A172 (cell line): Measurements from ENCODE around the gene AIDA. TPM values are rescaled to one million over a fixed set of nuclear protein-coding genes. Genes with fewer than 3 reads are reported as not detected.
A peak's percentile ranks its signal among the peaks of the same experiment; 100 is the strongest.
"Not testable (repeated sequence)": the region's sequence is repeated elsewhere in the genome, so short reads cannot be mapped to it uniquely, and the experiment has no call there.

Experiments
- DNase-seq: peaks from one replicate; pipeline ENCODE4 v3.0.0-alpha.2; 2015; ENCODE audit warnings: low spot score
- total RNA-seq: library from RNA; depleted of rRNA; stranded (reverse); fragments of >200 nt; shearing (Covaris generic); gene quantifications from 2 replicates; pipeline ENCODE4 v1.2.3, GENCODE V29; 2014; rRNA removed

Gene AIDA
- 50.1 and 62.1 TPM in 2 replicates for total RNA-seq

DNA sequence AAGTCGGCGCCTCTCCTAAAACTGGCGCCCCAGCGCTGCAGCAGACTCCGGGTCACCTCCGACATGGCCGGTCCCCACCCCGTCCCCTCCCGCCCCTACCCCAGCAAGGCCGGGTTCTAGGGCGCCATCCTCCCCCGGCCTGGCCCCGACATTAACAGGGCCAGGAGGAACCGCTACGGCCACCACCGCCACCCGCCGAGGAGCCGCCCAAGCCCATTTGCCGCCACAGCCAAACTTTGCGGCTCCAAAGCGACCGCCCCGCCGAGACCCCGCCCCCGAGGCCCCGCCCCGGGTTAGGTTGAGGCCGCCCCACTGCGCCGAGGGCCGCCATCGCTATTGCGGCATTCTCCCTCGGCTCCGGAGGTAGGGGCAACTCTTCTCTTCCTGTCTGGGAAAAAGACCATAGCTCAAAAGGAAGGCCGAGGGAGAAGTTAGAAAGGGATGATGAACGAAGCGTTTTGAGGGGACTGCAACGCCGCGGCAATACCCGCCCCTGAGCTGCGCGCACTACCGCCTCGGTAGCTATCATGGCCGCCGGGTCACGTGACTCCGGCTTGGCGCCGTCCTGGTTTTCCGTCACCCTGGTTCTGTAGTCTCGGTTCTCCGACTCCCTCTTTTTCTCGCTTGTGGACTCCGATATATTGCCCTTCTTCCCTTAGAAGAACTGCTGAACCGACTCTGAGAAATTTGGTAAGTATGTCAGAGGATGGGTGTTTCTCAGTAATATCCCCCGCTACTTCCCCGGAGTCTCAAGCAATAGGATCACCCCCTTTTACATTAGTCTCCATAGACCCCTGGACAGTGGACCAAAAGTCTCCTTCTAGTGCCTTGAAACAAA is at the start of gene AIDA, which contains the start of gene BROX:
AIDA (minus strand) TSS at position 239 of the 838 bp plus-strand sequence; CDS start at position 65, 174 bp downstream.
BROX (plus strand) TSS at position 312 of the 838 bp plus-strand sequence. CDS start 3,136 bp downstream, outside the sequence.
- peak; percentile 81 for DNase-seq

DNA sequence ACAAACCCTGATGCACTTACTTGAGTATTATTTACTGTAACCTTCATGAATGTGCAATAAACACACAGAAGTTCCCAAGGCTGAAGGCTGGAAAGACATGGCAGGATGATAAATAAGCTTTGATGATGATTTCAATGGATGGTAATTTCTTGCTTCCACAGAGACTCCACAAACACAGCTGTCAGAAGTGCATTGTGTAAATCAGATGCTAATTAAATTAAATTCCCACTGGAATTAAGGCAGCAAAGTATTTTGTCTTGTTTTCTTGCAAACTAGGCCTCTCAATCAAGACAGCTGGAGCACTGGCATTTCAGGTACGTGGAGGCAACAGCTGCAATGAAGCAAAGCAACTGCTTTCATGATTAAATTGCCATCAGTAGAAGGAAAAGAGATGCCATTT is 48.8 kb upstream of the AIDA start:
- no peak for DNase-seq

DNA sequence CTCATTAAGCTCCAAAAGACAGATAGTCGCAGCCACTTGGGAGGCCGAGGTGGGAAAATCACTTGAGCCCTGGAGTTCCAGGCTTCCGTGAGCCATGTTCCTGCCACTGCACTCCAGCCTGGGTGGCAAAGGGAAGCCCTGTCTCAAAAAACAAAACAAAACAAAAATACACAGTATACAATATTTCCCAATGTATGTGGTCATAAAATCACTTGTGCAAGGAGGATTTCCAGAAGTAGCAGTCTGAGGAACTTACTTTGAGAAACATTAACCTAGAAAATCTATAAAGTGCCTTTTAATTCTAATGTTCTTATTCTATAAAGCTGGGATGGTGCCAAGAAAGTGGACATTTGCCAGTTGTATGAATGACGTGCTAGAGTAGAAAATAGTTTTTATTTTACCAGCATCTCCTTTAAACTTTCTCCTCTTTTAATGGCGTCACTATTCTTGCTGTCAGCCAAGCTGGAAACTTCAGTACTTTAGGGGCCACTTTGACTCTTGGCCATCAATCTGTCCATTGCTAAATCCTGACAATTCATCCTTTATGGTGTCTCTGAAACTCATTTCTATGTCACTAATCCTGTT is 47.3 kb upstream of the AIDA start:
- DNase-seq, result no peak

DNA sequence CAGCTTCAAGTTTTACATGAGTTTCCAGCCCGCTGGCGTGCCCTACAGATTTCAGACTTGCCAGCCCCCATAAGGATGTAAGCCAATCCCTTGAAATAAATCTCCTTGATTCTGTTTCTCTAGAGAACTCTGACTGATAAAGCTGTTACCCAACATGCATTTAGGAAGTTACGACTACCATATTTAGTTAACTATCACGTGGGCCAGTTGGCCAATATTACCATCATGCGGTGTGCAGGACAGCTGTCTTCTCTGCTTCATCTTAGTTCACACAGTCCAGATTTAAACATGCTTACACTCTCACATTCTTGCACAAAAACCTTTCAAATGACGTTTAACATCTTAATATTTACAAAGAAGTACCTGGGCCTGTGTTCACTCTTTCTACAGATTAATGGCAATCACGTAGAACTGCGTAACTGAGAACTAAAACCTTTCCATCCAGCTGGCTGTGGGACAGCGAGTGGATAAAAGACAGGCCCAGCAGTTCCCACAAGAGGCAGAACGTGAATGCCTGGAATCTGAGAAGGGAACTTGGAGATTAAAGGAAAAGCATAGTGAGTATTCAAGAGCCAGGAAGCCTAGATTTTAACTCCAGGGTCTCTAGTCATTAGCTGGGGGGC is 45.5 kb upstream of the AIDA start:
- DNase-seq, result no peak

- DNase-seq, result peak; percentile 91
Measured at GRCh38 chr1:222754366-222755139, 42.3 kb upstream of the AIDA start.

GRCh38 chr1:222751255-222751654 is 39.0 kb upstream of the AIDA start:
- DNase-seq, result no peak

DNA sequence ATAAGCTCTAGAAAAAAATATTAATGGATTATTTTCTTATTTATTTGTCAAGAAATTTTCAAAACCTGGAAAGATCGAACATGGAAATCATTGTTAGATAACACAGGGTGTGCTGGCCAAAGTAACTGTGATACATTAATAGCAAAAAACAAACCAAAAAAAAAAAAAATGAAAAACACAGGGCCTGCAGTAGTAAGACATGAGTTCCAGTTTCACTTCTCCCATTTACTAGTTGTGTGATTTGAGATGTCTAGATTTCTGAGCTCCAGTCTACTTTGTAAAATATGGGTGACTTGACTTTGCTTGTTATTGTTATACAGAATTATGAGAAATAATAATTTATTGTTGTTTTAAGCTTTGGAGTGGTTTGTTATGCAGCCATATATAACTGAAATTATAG is 38.4 kb upstream of the AIDA start:
- DNase-seq, result no peak

GRCh38 chr1:222749927-222750326 is 37.6 kb upstream of the AIDA start:
- DNase-seq, result no peak

- not testable (repeated sequence) for DNase-seq
Measured at GRCh38 chr1:222741630-222742457, 29.6 kb upstream of the AIDA start.

DNA sequence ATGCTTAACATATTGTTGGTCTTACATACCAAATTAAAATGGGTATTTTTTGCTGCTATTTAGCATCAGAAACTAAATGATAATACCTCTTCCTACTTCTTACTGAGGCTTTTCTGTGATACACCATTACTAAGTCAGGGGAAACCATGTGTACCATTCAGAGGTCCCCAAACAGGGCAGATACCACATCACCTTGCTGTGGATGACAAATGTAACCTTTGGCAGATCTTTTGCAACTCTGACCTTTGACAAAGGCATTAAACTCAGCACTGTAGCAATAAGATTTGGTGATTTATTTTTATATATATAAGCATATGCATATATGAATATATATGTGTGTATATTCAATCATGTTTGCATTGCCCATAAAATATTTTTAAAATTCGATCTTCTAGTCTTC is 27.6 kb upstream of the AIDA start:
- DNase-seq, result no peak

GRCh38 chr1:222739465-222739864 is 27.2 kb upstream of the AIDA start:
- no peak for DNase-seq

DNA sequence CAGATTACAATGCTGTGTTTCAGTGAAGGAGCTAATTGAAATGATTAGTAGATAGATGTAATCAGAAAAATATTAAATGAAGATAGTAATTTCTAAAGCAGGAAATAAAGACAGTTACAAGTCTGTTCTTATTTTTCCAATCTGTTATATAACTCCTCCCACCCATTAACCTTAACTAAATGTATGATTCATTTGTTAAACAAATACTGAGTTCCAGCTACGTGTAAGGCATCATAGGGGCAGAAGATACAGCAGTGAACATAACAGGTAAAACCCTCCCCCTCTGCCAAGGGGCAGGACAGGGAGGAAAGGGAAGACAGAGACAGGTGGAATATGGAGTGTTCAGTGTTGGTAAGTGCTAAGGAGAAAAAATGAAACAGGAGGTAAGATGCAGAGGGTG is 24.7 kb upstream of the AIDA start, which contains the start of gene FAM177B:
FAM177B (plus strand) TSS at position 231 of the 400 bp plus-strand sequence. CDS start 9,344 bp downstream, outside the sequence.
- no peak for DNase-seq

GRCh38 chr1:222736470-222736869 is 24.2 kb upstream of the AIDA start:
- no peak for DNase-seq

GRCh38 chr1:222734740-222735139 is 22.4 kb upstream of the AIDA start:
- no peak for DNase-seq

- no peak for DNase-seq
Measured at GRCh38 chr1:222732216-222733159, 20.2 kb upstream of the AIDA start.

- DNase-seq, result no peak
Measured at GRCh38 chr1:222730866-222731265, 18.6 kb upstream of the AIDA start.

DNA sequence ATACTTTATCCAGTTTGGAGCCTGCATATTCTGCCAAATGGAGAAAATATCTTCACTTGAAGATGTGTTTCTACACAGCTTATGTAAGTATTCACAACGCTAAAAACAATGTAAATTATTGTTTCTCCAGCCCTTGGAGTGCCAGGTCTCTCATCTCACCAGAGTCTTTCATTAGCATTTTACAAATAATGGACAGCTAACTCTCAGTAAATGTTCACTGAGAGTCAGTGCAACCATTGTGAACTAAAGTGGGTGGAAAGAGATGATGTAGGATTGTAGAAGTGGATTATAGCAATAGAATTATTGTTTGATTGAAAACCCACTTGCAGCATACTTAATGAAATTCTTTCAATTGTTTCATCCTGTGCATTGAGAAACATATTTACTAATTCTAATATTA is 16.5 kb upstream of the AIDA start:
- DNase-seq, result no peak

- no peak for DNase-seq
Measured at GRCh38 chr1:222716393-222716792, 4.1 kb upstream of the AIDA start.

DNA sequence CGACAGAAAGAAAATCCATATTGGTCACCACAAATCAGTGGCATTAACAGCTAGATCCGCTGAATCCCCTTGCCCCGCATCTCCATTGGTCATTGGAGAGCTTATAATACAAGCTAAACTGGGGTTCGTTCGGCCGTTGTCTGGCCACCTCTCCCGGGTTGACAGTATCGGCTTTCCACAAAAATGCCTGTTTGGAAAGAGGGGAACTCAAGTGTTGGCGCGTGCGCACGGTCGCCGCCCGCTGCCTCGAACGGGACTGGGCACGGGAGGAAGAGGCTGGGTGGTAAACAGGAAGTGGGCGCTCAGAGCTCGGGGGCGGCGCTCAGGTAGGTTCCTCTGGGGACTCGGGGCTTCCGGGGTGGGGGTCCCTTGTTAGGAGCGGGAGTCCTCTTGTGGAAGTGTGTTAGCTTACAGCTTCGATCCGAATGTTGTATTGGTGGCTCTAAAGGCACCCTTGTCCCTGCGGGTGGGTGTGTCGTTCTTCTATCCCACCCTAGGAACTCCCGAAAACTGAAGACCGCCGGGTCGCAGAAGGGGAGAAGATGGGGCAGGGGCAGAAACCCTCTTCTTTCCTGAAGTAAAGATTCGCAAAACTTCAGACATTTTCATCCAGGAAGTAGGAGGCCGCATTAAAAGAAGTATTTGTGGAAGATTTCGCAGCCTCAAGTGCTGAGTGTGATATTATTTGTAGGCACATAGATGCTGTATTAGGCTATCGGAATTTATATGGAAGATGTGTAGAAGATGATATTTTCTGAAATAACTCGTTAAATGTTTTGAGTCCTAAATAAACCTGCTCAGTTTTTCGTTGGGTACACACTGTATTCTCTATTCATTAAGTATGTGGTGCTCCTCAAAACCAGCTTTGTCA is 1.0 kb upstream of the AIDA start:
- peak; percentile 89 for DNase-seq
